GM18502 (cell line): ENCODE measurements around the gene YKT6.
"Not testable (repeated sequence)": the region's sequence is repeated elsewhere in the genome, so short reads cannot be mapped to it uniquely, and the experiment has no call there.

Experiments used
- ATAC-seq: cut with Tn5 transposase; IDR thresholded peaks from one replicate; pipeline ENCODE4 v1.9.1; 2021; ENCODE audit warnings: mild to moderate bottlenecking; ENCODE audit not compliant: unreplicated experiment, poor library complexity

The YKT6 gene

DNA sequence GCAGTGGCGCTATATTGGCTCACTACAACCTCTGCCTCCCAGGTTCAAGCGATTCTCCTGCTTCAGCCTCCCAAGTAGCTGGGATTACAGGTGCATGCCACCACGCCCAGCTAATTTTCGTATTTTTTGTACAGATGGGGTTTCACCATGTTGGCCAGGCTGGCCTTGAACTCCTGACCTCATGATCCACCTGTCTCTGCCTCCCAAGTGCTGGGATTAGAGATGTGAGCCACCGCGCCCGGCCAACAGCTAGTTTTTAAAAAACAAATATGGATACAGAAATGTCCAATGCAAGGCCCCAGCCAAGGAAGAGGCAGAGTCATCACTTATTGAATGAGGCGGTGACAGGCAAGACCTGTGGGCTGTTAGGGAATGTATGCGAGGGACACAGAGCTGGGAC lies 28.9 kb upstream of the YKT6 start:
- ATAC-seq: not testable (repeated sequence)

DNA sequence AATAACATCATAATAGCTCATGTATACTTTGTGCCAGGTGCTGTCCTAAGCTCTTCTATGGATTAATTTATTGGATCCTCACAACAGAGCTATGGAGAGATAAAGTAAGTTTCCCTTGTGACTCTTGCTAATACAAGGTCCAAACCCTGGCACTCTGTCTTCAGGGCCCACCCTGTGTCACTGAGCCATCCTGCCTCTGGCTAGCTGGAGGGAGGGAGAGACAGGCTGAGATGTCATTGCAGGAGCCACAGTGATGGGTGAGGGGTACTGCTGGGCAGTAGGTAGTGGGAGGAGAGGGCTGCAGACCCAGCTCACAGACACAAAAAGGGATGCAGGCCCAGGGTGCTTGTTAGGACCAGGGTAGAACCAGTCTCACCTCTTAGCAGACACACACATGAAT lies 28.4 kb upstream of the YKT6 start:
- no peak for ATAC-seq

GRCh38 chr7:44172803-44173424 lies 27.9 kb upstream of the YKT6 start:
- ATAC-seq: no peak

GRCh38 chr7:44173911-44174693 lies 26.7 kb upstream of the YKT6 start:
- ATAC-seq: no peak

DNA sequence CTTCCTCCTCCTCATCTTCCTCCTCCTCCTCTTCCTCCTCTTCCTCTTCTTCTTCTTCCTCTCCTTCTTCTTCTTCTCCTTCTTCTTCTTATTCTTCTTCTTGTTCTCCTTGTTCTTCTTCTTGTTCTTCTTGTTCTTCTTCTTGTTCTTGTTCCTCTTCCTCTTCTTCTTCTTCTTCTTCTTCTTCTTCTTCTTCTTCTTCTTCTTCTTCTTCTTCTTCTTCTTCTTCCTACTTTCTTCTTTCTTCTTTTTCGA lies 26.2 kb upstream of the YKT6 start:
- not testable (repeated sequence) for ATAC-seq

- no peak for ATAC-seq
Observed at GRCh38 chr7:44175730-44176129, 25.0 kb upstream of the YKT6 start.

DNA sequence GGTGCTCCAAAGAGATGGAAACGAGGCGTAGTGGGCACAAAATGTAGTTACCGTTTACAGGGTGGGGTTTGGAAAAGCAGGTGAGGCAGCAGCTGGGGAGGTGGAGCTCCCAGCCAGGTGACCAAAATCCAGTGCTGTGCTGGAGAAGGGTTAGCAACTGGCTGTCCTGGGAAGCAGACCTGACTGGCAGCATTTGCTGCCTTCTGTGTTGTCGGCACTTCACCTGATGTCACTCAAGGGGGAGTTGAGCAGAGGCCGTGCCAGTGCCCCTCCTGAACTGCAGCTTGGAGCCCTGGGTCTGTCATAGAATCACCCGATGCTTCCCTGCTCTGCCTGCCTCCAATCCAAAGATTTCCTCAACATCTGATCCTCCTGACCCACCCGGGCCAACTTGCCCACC lies 24.3 kb upstream of the YKT6 start:
- no peak for ATAC-seq

DNA sequence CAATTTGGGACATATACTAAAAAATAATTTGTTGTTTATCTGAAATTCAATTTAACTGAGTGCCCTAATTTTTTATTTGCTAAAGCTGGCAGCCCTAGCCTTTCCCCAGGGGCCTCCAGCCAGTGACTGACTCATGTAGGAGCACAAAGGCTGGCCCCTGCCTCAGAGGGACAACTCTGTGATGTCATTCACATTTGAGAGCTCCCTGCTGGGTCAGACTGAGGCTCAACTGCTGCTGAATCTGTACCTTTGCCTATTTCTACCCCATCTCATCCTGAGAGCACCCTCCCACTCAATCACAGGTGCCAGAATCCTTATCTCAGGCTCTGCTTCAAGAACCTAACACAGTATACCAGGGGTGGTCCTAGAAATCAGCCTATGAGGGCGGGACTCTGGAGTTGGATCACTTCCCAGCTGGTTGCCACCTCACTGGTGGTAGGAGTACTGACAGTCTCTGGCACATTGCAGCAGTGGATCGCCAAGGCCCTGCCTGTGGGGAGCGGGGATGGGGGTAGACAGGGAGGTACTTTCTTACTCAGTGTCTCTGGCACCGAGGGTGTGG lies 23.1 kb upstream of the YKT6 start:
- ATAC-seq: no peak

DNA sequence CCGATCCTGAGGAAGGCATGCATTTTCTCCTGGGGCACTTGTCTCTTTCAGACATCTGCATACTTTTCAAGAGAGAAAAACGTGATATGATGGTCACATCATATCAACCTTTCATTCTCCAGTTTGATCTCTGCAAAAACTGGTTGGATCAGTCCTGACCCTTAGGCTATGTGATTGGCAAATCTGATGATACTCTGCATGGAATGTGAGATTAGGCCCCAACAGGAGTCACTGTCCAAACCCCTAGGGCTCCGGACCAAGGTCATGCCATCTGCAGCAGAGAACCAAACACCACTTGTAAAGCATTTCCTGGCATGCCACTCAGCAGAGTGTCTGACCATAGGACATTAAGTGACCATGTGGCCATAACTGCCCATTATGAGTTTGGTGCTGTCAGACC lies 20.1 kb upstream of the YKT6 start:
- ATAC-seq: no peak

- ATAC-seq: no peak
Observed at GRCh38 chr7:44182827-44183226, 18.0 kb upstream of the YKT6 start.

GRCh38 chr7:44183386-44183785 lies 17.4 kb upstream of the YKT6 start:
- ATAC-seq: no peak

GRCh38 chr7:44184206-44184872 lies 16.4 kb upstream of the YKT6 start:
- no peak for ATAC-seq

GRCh38 chr7:44184873-44185446 lies 15.8 kb upstream of the YKT6 start:
- ATAC-seq: no peak

- ATAC-seq: no peak
Observed at GRCh38 chr7:44185729-44186128, 15.0 kb upstream of the YKT6 start.

- no peak for ATAC-seq
Observed at GRCh38 chr7:44186736-44187135, 14.0 kb upstream of the YKT6 start.

DNA sequence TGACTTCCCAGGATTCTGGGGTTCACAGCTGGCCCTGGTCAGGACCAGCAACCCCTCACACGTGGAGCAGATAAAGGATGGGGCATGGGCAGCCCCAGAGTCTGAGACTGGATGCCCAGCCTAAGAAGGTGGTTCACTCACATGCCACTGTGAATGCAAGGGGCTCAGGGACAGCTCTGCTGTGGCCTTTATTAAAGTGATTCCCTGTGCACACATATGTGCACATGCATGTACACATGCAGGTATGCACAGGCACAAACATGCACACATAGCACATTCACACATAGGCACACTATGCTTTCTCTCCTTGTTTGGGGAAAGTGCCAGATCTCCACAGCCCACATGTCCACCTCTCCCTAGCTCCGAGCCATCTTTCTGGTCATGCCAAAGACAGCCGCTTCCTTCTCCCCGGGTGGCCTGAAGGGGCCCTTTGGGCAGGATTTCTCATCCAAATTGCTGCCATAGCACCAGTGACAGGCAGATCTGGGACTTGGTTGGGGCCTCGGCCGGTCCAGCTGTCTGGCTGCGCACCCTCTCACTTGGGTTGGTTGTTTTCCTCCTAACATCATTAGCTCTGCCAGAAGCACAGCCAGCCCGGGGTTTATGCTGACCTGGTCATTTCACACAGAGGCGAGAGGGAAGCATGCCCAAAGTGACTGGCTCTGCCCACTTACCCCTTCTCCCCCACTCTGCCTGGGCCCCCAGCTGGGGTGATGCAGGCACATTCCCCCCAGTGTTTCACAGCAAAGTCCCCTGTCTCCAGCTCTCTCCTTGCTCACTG lies 13.0 kb upstream of the YKT6 start:
- ATAC-seq: no peak

DNA sequence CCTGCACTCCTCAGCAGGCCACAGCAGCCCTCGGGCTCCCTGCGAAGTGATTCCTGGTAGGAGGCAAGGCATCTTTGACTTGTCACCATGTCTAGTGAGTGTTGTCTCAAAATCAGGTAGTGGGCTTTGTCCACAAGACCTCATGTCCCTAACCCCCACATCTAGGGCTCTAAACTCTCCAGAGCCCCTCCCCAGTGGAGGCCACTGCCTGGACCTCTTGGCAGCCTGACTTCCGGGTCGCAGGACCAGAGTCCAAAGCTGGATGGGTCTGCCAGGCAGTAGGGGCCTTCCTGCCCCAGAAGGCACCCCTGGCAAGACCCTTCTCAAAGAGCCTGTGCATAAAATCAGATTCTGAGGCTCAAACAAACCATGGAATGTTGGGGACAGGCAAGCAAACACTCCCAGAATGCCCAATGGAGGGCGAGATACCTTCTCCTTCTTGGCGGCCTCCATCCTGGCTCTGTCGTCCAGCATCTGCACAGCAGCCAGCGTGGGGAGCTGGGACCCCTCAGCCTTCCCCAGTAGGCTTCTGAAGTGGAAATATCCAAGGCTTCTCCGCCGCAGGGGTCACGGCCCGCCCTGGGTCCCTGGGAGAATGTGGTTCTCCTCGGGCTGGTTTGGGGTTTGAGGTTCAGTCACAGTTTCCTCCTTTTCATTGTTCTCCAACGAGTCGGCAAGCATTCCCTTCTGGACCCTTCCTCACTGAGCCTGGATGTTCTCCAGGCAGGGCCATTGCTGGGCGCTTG lies 12.1 kb upstream of the YKT6 start:
- no peak for ATAC-seq

DNA sequence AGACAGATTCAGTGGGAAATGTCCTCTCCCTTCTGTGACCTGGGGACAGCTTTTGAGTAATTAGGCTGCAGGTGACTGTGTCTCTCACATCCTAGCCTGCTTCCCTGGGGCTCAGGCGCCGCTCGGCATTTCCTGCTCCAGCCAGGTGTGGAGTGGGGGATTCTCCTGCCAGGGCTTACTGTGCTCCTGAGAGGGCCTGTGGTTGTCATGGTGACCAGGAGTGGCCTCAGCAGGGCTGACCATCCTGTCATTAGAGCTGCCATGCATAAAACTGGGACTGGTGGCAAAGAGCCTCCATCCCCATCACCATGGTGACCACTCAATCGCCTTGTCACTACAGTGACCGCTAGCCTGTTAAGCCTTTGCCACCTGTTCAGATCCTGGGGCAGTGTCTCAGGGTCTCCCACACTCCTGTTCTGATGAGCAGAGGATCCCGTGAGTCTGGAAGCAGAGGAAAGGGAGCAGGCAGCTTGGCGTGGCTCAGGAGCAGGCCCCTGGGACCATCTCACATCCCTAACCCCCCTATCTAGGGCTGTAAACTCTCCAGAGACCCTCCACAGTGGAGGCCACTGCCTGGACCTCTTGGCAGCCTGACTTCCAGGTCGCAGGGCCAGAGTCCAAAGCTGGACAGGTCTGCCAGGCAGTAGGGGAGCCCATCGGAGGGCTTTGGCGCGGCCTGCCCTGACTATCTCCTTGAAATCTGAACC lies 11.3 kb upstream of the YKT6 start, which contains the start of gene GCK:
GCK (minus strand) TSS at position 154 of the 707 bp plus-strand sequence. CDS start 486 bp downstream, outside the sequence.
- ATAC-seq: no peak
